ENCODE results near the gene SYNE2. TPM values are rescaled to one million over a fixed set of nuclear protein-coding genes. Genes with fewer than 3 reads are reported as not detected.
"Not testable (repeated sequence)": the region's sequence is repeated elsewhere in the genome, so short reads cannot be mapped to it uniquely, and the experiment has no call there.

The SYNE2 gene
- total RNA-seq, 1 donor from 2014 or later = 36.6 TPM

DNA sequence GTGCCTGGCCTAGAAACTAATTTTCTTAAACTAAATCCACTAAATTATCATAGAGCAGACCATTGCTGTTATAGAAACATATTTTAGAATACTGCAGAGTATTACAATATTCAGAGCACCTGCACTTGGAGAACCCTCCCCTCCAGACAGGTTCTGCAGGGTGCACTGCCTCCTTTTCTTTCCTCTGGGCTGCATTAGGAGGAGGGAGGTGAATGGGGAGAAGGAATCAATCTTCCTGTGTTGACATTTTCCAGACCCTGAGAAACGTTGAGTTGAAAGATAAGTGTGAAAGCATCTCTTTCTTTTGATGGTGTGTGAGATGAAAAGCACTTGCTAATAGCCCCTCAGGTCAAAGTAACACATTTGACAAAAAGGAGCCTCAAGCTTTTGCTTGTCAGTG lies 7.3 kb downstream of the SYNE2 start:
- TF ChIP-seq, protein P1, sequence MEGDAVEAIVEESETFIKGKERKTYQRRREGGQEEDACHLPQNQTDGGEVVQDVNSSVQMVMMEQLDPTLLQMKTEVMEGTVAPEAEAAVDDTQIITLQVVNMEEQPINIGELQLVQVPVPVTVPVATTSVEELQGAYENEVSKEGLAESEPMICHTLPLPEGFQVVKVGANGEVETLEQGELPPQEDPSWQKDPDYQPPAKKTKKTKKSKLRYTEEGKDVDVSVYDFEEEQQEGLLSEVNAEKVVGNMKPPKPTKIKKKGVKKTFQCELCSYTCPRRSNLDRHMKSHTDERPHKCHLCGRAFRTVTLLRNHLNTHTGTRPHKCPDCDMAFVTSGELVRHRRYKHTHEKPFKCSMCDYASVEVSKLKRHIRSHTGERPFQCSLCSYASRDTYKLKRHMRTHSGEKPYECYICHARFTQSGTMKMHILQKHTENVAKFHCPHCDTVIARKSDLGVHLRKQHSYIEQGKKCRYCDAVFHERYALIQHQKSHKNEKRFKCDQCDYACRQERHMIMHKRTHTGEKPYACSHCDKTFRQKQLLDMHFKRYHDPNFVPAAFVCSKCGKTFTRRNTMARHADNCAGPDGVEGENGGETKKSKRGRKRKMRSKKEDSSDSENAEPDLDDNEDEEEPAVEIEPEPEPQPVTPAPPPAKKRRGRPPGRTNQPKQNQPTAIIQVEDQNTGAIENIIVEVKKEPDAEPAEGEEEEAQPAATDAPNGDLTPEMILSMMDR (IDR thresholded peaks at IDR 0.05; ENCODE audit: insufficient read depth, low read length, severe bottlenecking) = no peak
- FAIRE-seq (no peak), DNase-seq (ENCODE audit: low read depth) (no peak)
- Histone ChIP-seq H3K4me3 (ENCODE audit: low read depth, low read length) (no peak overlapping the region), H3K27me3 (ENCODE audit: control insufficient read depth, insufficient read depth, low read length) (no peaks in the 10 kb centered on the region), H3K36me3 (ENCODE audit: control insufficient read depth, insufficient read depth, low read length) (peaks cover 1% of the 10 kb centered on the region)

DNA sequence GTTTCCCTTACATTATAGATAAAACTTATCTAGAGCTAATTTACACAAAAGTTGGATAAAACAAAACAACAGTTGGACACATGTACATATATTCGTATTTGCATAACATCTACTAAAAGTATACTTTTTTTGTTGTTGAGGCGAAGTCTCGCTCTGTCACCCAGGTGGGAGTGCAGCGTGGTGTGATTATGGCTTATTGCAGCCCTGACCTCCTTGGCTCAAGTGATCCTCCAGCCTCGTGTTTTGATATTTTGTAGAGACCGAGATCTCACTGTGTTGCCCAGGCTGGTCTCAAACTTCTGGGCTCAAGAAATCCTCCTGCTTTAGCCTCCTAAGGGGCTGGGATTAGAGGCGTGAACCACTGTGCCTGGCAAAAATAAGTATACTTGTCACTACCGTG lies 9.4 kb downstream of the SYNE2 start:
- peaks cover 1% of the 10 kb centered on the region for H3K36me3 ChIP-seq (ENCODE audit: control insufficient read depth, insufficient read depth, low read length)
- H3K27me3 ChIP-seq (ENCODE audit: control insufficient read depth, insufficient read depth, low read length) = no peaks in the 10 kb centered on the region
- TF ChIP-seq, protein P1 (IDR thresholded peaks at IDR 0.05; ENCODE audit: insufficient read depth, low read length, severe bottlenecking) = no peak
- DNase-seq (ENCODE audit: low read depth) (no peak), FAIRE-seq (no peak)
- H3K4me3 ChIP-seq (ENCODE audit: low read depth, low read length) = no peak overlapping the region

DNA sequence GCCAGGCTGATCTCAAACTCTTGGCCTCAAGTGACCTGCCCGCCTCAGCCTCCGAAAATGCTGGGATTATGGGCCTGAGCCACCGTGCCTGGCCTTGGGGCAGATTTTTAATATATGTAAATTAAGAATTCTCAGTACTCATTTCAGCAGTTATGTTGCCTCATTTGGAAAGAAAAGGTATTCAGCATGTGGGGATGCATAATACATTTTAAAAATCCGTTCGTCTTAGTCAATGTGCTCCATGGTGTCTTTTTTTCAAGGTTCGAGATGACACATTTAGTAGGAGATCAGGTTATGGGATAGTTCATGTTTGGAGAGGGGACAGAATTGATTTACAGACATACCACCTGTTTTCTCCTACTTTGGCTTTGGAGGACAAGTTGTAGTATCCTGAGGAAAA lies 10.2 kb downstream of the SYNE2 start:
- peaks cover 1% of the 10 kb centered on the region for H3K36me3 ChIP-seq (ENCODE audit: control insufficient read depth, insufficient read depth, low read length)
- no peak for DNase-seq (ENCODE audit: low read depth)

DNA sequence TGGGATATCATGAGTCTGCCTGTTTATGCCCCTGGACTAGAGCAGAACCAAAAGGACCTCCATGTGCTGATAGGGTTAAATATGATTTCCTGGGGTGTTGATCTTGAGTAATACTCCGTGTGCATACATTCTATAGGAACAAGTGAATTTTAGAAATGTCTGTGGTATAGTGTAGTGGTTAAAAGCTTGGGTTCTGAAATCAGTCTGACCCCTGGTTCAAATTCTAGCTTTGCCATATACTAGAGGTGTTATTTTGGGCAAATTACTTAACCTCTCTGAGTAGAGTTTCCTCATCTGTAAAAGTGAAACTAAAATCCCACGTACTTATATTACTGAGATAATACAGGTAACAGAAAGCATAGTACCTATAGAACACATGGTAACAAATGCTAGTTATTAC lies 12.0 kb downstream of the SYNE2 start:
- H3K36me3 ChIP-seq (ENCODE audit: control insufficient read depth, insufficient read depth, low read length); DNase-seq (ENCODE audit: low read depth); H3K27me3 ChIP-seq (ENCODE audit: control insufficient read depth, insufficient read depth, low read length): not testable (repeated sequence)
- peak overlapping the region; percentile 11 for H3K4me3 ChIP-seq (ENCODE audit: low read depth, low read length)
- peak; percentile 58 for FAIRE-seq

More for the DNA sequence above, 10.2 kb downstream of the SYNE2 start:
- H3K27me3 ChIP-seq (ENCODE audit: control insufficient read depth, insufficient read depth, low read length) = no peaks in the 10 kb centered on the region
- no peak for FAIRE-seq
- TF ChIP-seq, protein P1 (IDR thresholded peaks at IDR 0.05; ENCODE audit: insufficient read depth, low read length, severe bottlenecking) = no peak
- no peak overlapping the region for H3K4me3 ChIP-seq (ENCODE audit: low read depth, low read length)

DNA sequence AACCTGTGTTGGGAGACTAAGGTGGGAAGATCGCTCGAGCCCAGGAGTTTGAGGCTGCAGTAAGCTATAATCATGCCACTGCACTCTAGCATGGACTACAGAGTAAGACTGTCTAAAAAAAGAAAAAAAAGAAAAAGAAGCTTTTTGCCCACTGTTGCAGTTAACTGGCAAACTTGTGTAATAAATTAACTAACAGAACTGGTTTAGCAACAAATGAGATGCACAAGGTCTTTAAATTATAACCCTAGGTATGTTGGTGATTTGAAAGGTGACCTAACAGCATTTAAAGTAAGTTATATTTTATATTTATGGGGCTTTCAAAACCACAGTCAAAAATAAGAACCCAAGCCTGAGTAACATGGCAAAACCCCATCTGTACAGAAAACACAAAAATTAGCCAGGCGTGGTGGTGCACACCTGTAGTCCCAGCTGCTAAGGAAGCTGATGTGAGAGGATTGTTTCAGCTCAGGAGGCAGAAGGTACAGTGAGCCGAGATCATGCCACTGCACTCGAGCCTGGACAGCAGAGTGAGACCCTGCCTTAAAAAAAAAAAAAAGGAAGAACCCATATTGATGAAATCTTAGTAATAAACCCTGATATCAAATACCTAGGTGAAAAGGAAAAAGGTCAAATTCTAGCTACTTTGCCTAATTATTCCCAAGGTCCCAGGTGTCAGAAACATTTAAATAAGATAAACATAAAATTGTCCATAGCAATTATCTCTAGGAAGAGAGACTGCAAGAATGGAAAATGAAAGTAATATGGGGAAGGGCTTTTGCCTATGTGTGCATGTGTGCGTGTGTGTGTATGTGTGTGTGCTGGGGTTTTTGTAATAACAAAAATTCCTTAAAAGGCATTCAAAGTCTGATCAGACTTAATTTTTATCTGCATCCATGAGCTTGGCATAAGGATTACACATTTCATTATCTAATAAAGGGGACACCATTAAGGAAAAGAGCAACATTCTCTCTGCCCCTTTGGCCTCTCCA lies 15.4 kb downstream of the SYNE2 start:
- TF ChIP-seq, protein P1 (IDR thresholded peaks at IDR 0.05; ENCODE audit: insufficient read depth, low read length, severe bottlenecking) = no peak
- FAIRE-seq = no peak
- DNase-seq (ENCODE audit: low read depth) = peak; percentile 29
- H3K27me3 ChIP-seq (ENCODE audit: control insufficient read depth, insufficient read depth, low read length) = no peaks in the 10 kb centered on the region
- no peaks in the 10 kb centered on the region for H3K36me3 ChIP-seq (ENCODE audit: control insufficient read depth, insufficient read depth, low read length)
- H3K4me3 ChIP-seq (ENCODE audit: low read depth, low read length) = no peak overlapping the region

DNA sequence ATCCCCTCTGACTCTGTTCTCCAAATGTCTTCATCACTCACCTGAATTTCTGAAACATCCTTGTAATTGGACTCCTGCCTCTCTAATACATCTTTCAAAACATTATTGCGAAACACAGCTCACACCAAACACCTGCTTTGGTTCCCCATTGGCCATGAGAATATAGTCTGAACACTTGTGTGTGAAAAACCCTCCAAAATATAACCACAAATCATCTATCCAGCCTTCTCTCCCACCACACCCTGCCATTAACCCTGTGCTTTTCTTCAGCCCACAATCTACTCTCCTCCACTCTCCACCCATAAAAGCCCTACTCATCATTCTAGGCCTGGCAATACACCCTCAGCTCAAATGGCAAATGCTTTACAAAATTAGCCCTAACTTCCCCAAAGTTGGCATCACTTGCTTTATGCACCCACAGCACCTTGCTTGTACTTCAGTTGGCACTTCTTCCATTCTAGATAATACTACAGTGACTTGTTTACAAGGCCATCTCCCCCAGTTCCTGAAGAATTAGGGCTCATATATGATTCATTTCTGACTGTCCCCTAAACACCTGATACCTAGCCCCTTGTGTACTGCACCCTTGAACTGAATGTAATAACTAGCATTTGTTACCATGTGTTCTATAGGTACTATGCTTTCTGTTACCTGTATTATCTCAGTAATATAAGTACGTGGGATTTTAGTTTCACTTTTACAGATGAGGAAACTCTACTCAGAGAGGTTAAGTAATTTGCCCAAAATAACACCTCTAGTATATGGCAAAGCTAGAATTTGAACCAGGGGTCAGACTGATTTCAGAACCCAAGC lies 17.3 kb downstream of the SYNE2 start:
- FAIRE-seq (peak; percentile 99), DNase-seq (ENCODE audit: low read depth) (peak; percentile 43)
- not testable (repeated sequence) for H3K36me3 ChIP-seq (ENCODE audit: control insufficient read depth, insufficient read depth, low read length); H3K4me3 ChIP-seq (ENCODE audit: low read depth, low read length); H3K27me3 ChIP-seq (ENCODE audit: control insufficient read depth, insufficient read depth, low read length)

DNA sequence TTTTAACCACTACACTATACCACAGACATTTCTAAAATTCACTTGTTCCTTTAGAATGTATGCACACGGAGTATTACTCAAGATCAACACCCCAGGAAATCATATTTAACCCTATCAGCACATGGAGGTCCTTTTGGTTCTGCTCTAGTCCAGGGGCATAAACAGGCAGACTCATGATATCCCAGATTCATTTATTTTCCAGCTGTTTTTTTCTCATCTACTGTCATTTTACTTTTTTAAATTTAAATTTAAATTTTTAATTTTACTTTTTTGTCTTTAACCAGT lies 17.9 kb downstream of the SYNE2 start:
- FAIRE-seq; H3K4me3 ChIP-seq (ENCODE audit: low read depth, low read length); H3K27me3 ChIP-seq (ENCODE audit: control insufficient read depth, insufficient read depth, low read length); H3K36me3 ChIP-seq (ENCODE audit: control insufficient read depth, insufficient read depth, low read length); DNase-seq (ENCODE audit: low read depth): not testable (repeated sequence)

Data from bronchial epithelial cell (primary cell).